Neuronal stem cell (in vitro differentiated cells): ENCODE data around the gene NQO2.
A peak's percentile ranks its signal among the peaks of the same experiment; 100 is the strongest.
"Not testable (repeated sequence)": the region's sequence is repeated elsewhere in the genome, so short reads cannot be mapped to it uniquely, and the experiment has no call there.

Experiments used
- DNase-seq: peaks from one replicate; pipeline ENCODE4 v3.0.0-alpha.2; 2013; ENCODE audit warnings: low spot score
- H2AFZ ChIP-seq: one replicate; pipeline ENCODE4 v1.6.1; 2013; ENCODE audit warnings: mild to moderate bottlenecking, low read length, inconsistent platforms
- H2AK5ac ChIP-seq: 2 replicates; pipeline ENCODE4 v1.6.1; 2013; ENCODE audit warnings: low read depth, mild to moderate bottlenecking, inconsistent platforms, low read length, moderate library complexity, mixed read lengths
- H2BK120ac ChIP-seq: 2 replicates; pipeline ENCODE4 v1.6.1; 2013; ENCODE audit warnings: low read depth, mild to moderate bottlenecking, inconsistent platforms, low read length, moderate library complexity, mixed read lengths
- H2BK12ac ChIP-seq: one replicate; pipeline ENCODE4 v1.6.1; 2013; ENCODE audit warnings: low read length, inconsistent platforms
- H2BK15ac ChIP-seq: 2 replicates; pipeline ENCODE4 v1.6.1; 2013; ENCODE audit warnings: mild to moderate bottlenecking, low read length, inconsistent platforms, mixed read lengths
- H2BK5ac ChIP-seq: one replicate; pipeline ENCODE4 v1.6.1; 2013; ENCODE audit warnings: inconsistent platforms, mild to moderate bottlenecking, low read length, moderate library complexity
- H3K14ac ChIP-seq: one replicate; pipeline ENCODE4 v1.6.1; 2013; ENCODE audit warnings: low read length, inconsistent platforms
- H3K18ac ChIP-seq: 2 replicates; pipeline ENCODE4 v1.6.1; 2013; ENCODE audit warnings: low read length, inconsistent platforms
- H3K23ac ChIP-seq: 2 replicates; pipeline ENCODE4 v1.6.1; 2013; ENCODE audit warnings: low read depth, mild to moderate bottlenecking, mixed read lengths, low read length, inconsistent platforms; ENCODE audit not compliant: poor library complexity
- H3K27ac ChIP-seq: replicated peaks from 3 replicates; pipeline ENCODE4 v1.5.1; 2013; ENCODE audit warnings: low read length, inconsistent platforms
- H3K27me3 ChIP-seq, 3 experiments: 2 replicates each; pipeline ENCODE4 v1.6.1; 2013; ENCODE audit warnings: low read length in 3 of 3, mild to moderate bottlenecking in 2 of 3, inconsistent platforms in 1 of 3, low read depth in 1 of 3, mixed read lengths in 1 of 3, moderate library complexity in 1 of 3; ENCODE audit not compliant: control insufficient read depth in 3 of 3, insufficient read depth in 3 of 3
- H3K36me3 ChIP-seq, 2 donors: replicated peaks in 1 of 2; 2 replicates each; pipeline ENCODE4 v1.6.1; 2013; ENCODE audit warnings: low read length in 2 of 2; ENCODE audit not compliant: control insufficient read depth in 2 of 2, insufficient read depth in 2 of 2
- H3K4ac ChIP-seq: 2 replicates; pipeline ENCODE4 v1.6.1; 2013; ENCODE audit warnings: inconsistent platforms, mild to moderate bottlenecking, low read length, moderate library complexity
- H3K4me1 ChIP-seq, 2 donors: 1 replicate in 1 of 2; 2 replicates in 1 of 2; pipeline ENCODE4 v1.6.1; 2013; ENCODE audit warnings: low read length in 2 of 2, low read depth in 1 of 2; ENCODE audit not compliant: control insufficient read depth in 2 of 2, insufficient read depth in 1 of 2
- H3K4me2 ChIP-seq: one replicate; pipeline ENCODE4 v1.6.1; 2013; ENCODE audit warnings: mild to moderate bottlenecking, low read length, inconsistent platforms; ENCODE audit not compliant: insufficient read depth, poor library complexity, severe bottlenecking
- H3K4me3 ChIP-seq, 2 donors: 2 replicates each; pipeline ENCODE4 v1.5.1; 2013; ENCODE audit warnings: low read length in 2 of 2, mild to moderate bottlenecking in 2 of 2, inconsistent platforms in 1 of 2, moderate library complexity in 1 of 2
- H3K79me1 ChIP-seq: one replicate; pipeline ENCODE4 v1.6.1; 2013; ENCODE audit warnings: low read depth, mild to moderate bottlenecking, inconsistent platforms, low read length, moderate library complexity
- H3K9ac ChIP-seq: one replicate; pipeline ENCODE4 v1.6.1; 2013; ENCODE audit warnings: mild to moderate bottlenecking, low read depth, low read length, inconsistent platforms; ENCODE audit not compliant: poor library complexity
- H3K9me3 ChIP-seq, 2 donors: replicated peaks in 1 of 2; 2 replicates each; pipeline versions ENCODE3 to v1.6.1; 2013; ENCODE audit warnings: low read length in 2 of 2, mild to moderate bottlenecking in 2 of 2, inconsistent platforms in 1 of 2, low read depth in 1 of 2, mixed read lengths in 1 of 2, moderate library complexity in 1 of 2; ENCODE audit not compliant: control insufficient read depth in 2 of 2, insufficient read depth in 1 of 2
- H4K8ac ChIP-seq: one replicate; pipeline ENCODE4 v1.6.1; 2013; ENCODE audit warnings: low read depth, mild to moderate bottlenecking, inconsistent platforms, low read length, moderate library complexity
- H4K91ac ChIP-seq: one replicate; pipeline ENCODE4 v1.6.1; 2013; ENCODE audit warnings: low read length, low read depth, mild to moderate bottlenecking, inconsistent platforms; ENCODE audit not compliant: poor library complexity
- WGBS, 2 donors: extraction: QIAGEN DNeasy Blood & Tissue Kit; methylation state at CpG; one replicate each; pipeline ENCODE4 v1.1.7; 2013; ENCODE audit warnings: missing lambda C conversion rate in 2 of 2, mixed read lengths in 1 of 2; ENCODE audit not compliant: insufficient read length in 2 of 2, insufficient replicate concordance in 1 of 2; ENCODE audit errors: extremely low coverage in 2 of 2; 5-methylcytosine and 5-hydroxymethylcytosine counted together

Gene NQO2

GRCh38 chr6:3053231-3053508 is 53.5 kb downstream of the NQO2 start:
- no peak overlapping the region for H3K4ac ChIP-seq
- peaks cover 0 to 60% (median 4%) of the 10 kb centered on the region in 3 experiments for H3K27me3 ChIP-seq
- no CpG with 5 or more reads among the region's 11 CpGs for WGBS, 2 donors
- no peak overlapping the region for H2BK12ac ChIP-seq
- peaks cover under 1 to 3% of the 10 kb centered on the region in 2 donors for H3K9me3 ChIP-seq
- no peak overlapping the region for H2BK120ac ChIP-seq
- no peaks in the 10 kb centered on the region for H3K36me3 ChIP-seq
- peak overlapping the region in 1 of 2 donors; percentile 81 for H3K4me3 ChIP-seq
- H2BK15ac ChIP-seq = no peak overlapping the region
- H2AK5ac ChIP-seq = no peak overlapping the region
- no peak overlapping the region for H3K9ac ChIP-seq
- H3K4me2 ChIP-seq = peak overlapping the region; percentile 77
- H4K91ac ChIP-seq = no peak overlapping the region
- DNase-seq = no peak
- no peak overlapping the region for H4K8ac ChIP-seq
- peak overlapping the region; percentile 91 for H3K18ac ChIP-seq
- H3K14ac ChIP-seq = no peak overlapping the region
- peak overlapping the region; percentile 77 for H2AFZ ChIP-seq
- no peak overlapping the region for H3K23ac ChIP-seq
- H2BK5ac ChIP-seq = no peak overlapping the region
- H3K4me1 ChIP-seq = peaks cover 0 to 6% of the 10 kb centered on the region in 2 donors
- H3K27ac ChIP-seq = no peak overlapping the region
- no peaks in the 10 kb centered on the region for H3K79me1 ChIP-seq

GRCh38 chr6:3054229-3055157 is 54.8 kb downstream of the NQO2 start:
- not testable (repeated sequence) for H3K36me3 ChIP-seq, H3K4ac ChIP-seq, DNase-seq, H2BK120ac ChIP-seq, H2BK5ac ChIP-seq, H3K4me1 ChIP-seq, H3K9me3 ChIP-seq, H3K27ac ChIP-seq, H4K8ac ChIP-seq, H2BK12ac ChIP-seq, H3K9ac ChIP-seq, H3K79me1 ChIP-seq, H4K91ac ChIP-seq, H3K23ac ChIP-seq, H3K14ac ChIP-seq
- peak overlapping the region in 1 of 2 donors; percentile 71 for H3K4me3 ChIP-seq
- H2BK15ac ChIP-seq = peak overlapping the region; percentile 85
- peak overlapping the region; percentile 77 for H3K4me2 ChIP-seq
- peak overlapping the region; percentile 49 for H2AFZ ChIP-seq
- WGBS, 2 donors = no CpG with 5 or more reads among the region's 27 CpGs
- peak overlapping the region; percentile 21 for H2AK5ac ChIP-seq
- H3K18ac ChIP-seq = peak overlapping the region; percentile 85
- H3K27me3 ChIP-seq = peaks cover 0 to 63% (median 4%) of the 10 kb centered on the region in 3 experiments

GRCh38 chr6:3055158-3055499 is 55.4 kb downstream of the NQO2 start:
- H3K27ac ChIP-seq, H2BK15ac ChIP-seq, H3K14ac ChIP-seq, H3K9ac ChIP-seq, H2BK5ac ChIP-seq, H2BK12ac ChIP-seq, DNase-seq, H3K4me1 ChIP-seq, H2AFZ ChIP-seq, H3K4me3 ChIP-seq, H3K23ac ChIP-seq, H4K91ac ChIP-seq, H3K79me1 ChIP-seq, H3K9me3 ChIP-seq, H3K4ac ChIP-seq, H4K8ac ChIP-seq, H3K18ac ChIP-seq, H3K36me3 ChIP-seq, H2AK5ac ChIP-seq, H2BK120ac ChIP-seq: not testable (repeated sequence)
- no CpG with 5 or more reads among the region's 3 CpGs for WGBS, 2 donors
- H3K4me2 ChIP-seq = peak overlapping the region; percentile 4
- peaks cover 0 to 60% (median 4%) of the 10 kb centered on the region in 3 experiments for H3K27me3 ChIP-seq

GRCh38 chr6:3057063-3057770 is 57.5 kb downstream of the NQO2 start:
- Histone ChIP-seq H3K27me3 (peaks cover 0 to 49% (median 4%) of the 10 kb centered on the region in 3 experiments), H2BK120ac (no peak overlapping the region), H3K36me3 (no peaks in the 10 kb centered on the region), H3K23ac (no peak overlapping the region), H2AFZ (no peak overlapping the region), H2BK12ac (no peak overlapping the region), H3K18ac (no peak overlapping the region), H2BK5ac (no peak overlapping the region), H3K4me1 (peaks cover 0 to 6% of the 10 kb centered on the region in 2 donors), H2AK5ac (no peak overlapping the region), H3K9me3 (peaks cover 0 to 3% of the 10 kb centered on the region in 2 donors), H3K27ac (no peak overlapping the region), H2BK15ac (no peak overlapping the region), H4K91ac (no peak overlapping the region), H3K4me3 (no peak overlapping the region), H3K79me1 (no peaks in the 10 kb centered on the region), H3K9ac (no peak overlapping the region), H4K8ac (no peak overlapping the region), H3K4me2 (no peak overlapping the region), H3K4ac (no peak overlapping the region), H3K14ac (no peak overlapping the region)
- no peak for DNase-seq
- no CpG with 5 or more reads among the region's 11 CpGs for WGBS, 2 donors
